C4-2B (cell line): ENCODE results near the gene CRACDL.

Source experiments
- ZFX ChIP-seq: fragments of 450-650 bp; IDR thresholded peaks from 2 replicates; pipeline ENCODE4 v1.6.1; 2017
- TF ChIP-seq, protein P1 (sequence below): fragments of 450-650 bp; conservative IDR thresholded peaks from 2 replicates; pipeline ENCODE4 v1.5.1; 2017; ENCODE audit warnings: mild to moderate bottlenecking

DNA sequence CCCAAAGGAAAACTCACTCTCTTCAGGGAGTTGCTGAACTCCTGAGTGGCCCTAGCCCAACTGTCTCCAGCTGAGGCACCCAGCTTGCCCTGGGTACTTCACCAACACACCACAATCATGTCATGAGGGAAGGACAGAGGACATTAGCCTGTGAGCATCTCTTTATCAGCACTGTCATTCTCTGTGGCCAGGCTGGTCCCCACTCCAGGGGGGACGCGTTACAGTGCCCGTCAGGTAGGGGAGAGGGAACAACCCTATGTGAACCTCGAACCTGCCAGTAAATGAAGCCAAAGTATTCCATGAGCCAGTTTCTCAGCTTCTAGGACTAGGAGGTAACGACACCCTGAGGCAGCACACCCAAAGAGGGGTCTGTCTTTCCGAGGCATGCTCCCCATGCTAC lies 110.2 kb downstream of the CRACDL start:
- TF ChIP-seq, protein P1, sequence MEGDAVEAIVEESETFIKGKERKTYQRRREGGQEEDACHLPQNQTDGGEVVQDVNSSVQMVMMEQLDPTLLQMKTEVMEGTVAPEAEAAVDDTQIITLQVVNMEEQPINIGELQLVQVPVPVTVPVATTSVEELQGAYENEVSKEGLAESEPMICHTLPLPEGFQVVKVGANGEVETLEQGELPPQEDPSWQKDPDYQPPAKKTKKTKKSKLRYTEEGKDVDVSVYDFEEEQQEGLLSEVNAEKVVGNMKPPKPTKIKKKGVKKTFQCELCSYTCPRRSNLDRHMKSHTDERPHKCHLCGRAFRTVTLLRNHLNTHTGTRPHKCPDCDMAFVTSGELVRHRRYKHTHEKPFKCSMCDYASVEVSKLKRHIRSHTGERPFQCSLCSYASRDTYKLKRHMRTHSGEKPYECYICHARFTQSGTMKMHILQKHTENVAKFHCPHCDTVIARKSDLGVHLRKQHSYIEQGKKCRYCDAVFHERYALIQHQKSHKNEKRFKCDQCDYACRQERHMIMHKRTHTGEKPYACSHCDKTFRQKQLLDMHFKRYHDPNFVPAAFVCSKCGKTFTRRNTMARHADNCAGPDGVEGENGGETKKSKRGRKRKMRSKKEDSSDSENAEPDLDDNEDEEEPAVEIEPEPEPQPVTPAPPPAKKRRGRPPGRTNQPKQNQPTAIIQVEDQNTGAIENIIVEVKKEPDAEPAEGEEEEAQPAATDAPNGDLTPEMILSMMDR, result no peak
- no peak for TF ChIP-seq ZFX
